Neutrophil (primary cell): ENCODE data around the gene RPS6KB2.

Source experiments
- H3K27ac ChIP-seq: fragments of 200-600 bp; sonication (generic); 2 replicates; pipeline ENCODE4 v1.5.1; 2016; ENCODE audit warnings: mild to moderate bottlenecking, moderate library complexity
- H3K27me3 ChIP-seq: fragments of 200-600 bp; sonication (generic); 2 replicates; pipeline ENCODE4 v1.6.0; 2016; ENCODE audit warnings: mild to moderate bottlenecking
- H3K36me3 ChIP-seq: fragments of 200-600 bp; sonication (generic); 2 replicates; pipeline ENCODE4 v1.5.1; 2017
- H3K4me1 ChIP-seq, 2 experiments: fragments of 200-600 bp in 1 of 2; sonication (generic) in 1 of 2; 1 replicate in 1 of 2; 2 replicates in 1 of 2; pipeline versions ENCODE4 v1.5.1 to v1.6.1; 2013 to 2016; ENCODE audit warnings: low read depth in 1 of 2, low read length in 1 of 2, mild to moderate bottlenecking in 1 of 2, moderate library complexity in 1 of 2; ENCODE audit not compliant: control insufficient read depth in 1 of 2, insufficient read depth in 1 of 2
- H3K4me3 ChIP-seq, 2 experiments: fragments of 200-600 bp in 1 of 2; sonication (generic) in 1 of 2; 1 replicate in 1 of 2; 2 replicates in 1 of 2; pipeline ENCODE4 v1.5.1; 2013 to 2016; ENCODE audit warnings: low read depth in 1 of 2, low read length in 1 of 2, mild to moderate bottlenecking in 1 of 2, moderate library complexity in 1 of 2
- H3K9me3 ChIP-seq: fragments of 200-600 bp; sonication (generic); 2 replicates; pipeline ENCODE4 v1.5.1; 2016
- CTCF ChIP-seq: fragments of 200-600 bp; sonication (generic); IDR thresholded peaks from 2 replicates; pipeline ENCODE4 v1.5.1; 2016; ENCODE audit warnings: antibody characterized with exemption

Gene RPS6KB2

DNA sequence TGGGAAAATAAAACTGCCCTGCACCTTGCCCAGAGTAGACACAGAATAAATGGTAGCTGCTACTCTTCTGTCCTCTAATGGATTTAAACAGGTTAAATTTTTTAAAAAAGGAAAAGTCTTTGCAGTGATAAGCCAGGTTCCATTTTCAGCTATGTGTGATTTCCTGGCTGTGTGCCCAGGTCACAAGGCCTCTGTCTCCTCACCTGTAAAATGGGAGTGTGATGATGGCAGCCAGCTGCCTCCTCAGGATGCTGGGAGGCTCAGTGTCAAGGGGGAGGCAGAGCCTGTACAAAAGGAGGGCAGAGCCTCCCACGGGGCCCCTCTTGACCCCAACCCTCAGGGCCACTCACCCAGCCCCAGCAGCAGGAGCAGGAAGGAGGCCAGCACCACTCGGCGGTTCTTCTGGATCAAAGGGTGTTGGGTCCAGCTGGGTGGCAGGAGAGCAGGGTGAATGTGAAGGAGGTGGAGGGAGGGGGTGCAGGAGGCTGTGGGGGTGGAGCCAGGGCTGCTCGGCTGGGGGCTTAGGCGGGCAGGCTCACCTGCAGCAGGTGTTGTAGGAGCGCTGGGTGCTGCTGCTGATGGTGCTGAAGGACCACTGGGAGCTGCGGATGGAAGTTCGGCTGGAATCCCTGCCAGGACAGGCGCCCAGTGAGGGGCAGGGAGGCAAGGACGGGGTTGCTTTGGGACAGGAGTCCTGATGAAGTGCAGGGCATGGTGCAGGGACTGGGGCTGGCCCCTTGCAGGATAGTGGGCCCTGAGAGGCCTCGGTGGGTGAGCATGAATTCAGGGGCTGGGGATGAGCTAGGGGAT, 38.9 kb downstream of the RPS6KB2 start:
- H3K27ac ChIP-seq, result peak overlapping the region; percentile 43
- H3K4me3 ChIP-seq, result no peak overlapping the region
- TF ChIP-seq CTCF, result no peak
- H3K9me3 ChIP-seq, result no peaks in the 10 kb centered on the region
- no peaks in the 10 kb centered on the region for H3K27me3 ChIP-seq
- H3K36me3 ChIP-seq, result no peaks in the 10 kb centered on the region
- H3K4me1 ChIP-seq, result peaks cover 27 to 39% of the 10 kb centered on the region in 2 experiments

GRCh38 chr11:67468056-67468455, 39.8 kb downstream of the RPS6KB2 start:
- peaks cover 27 to 39% of the 10 kb centered on the region in 2 experiments for H3K4me1 ChIP-seq
- peak overlapping the region; percentile 69 to 91 for H3K4me3 ChIP-seq

GRCh38 chr11:67468456-67468758, 40.1 kb downstream of the RPS6KB2 start:
- TF ChIP-seq CTCF, result no peak

More at GRCh38 chr11:67468056-67468455, 39.8 kb downstream of the RPS6KB2 start:
- no peaks in the 10 kb centered on the region for H3K36me3 ChIP-seq
- no peaks in the 10 kb centered on the region for H3K9me3 ChIP-seq
- no peaks in the 10 kb centered on the region for H3K27me3 ChIP-seq
- peak overlapping the region; percentile 73 for H3K27ac ChIP-seq
- TF ChIP-seq CTCF, result no peak

DNA sequence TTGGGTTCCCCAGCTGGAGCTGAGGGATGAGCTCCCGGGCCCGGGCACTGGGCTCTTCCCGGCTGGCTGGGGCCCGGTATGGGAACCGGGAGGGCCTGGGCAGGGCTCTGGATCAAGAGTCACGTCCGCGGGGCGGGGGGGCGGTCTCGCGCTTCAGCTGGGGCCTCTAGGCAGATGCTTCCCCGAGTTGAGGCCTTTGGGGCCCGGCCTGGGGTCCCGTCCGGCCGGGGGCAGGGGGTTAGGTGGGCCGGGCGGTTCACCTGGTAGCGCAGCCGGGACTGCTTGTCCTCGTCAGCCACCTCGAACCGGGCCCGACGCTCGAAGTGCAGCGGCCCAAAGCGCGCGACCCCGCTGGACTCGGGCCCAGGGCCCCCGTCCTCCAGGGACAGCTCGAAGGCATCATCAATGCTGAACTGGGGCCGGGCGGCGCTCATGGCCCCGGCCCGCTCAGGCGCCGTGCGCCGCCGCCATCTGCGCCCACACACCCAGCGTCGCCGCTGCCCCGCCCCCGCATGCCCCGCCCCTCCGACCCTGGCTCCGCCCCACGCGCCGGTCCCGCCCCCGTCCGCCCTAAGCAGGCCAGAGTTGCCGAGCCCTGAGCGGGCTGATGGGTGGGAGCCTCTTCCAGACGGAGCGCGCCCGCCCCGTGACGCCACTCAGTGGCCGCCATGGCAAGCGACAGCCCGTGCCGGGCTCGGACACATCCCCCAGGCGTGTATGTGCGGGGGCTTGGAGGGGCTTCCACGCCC, 40.6 kb downstream of the RPS6KB2 start, which contains the start of gene TMEM134:
Gene TMEM134 (minus strand): TSS at position 493 of the 749 bp plus-strand sequence. CDS start 59 bp downstream, at position 434.
- Histone ChIP-seq H3K4me3 (peak within 1 kb of the TSS; percentile 69 to 91), H3K27me3 (no peaks in the 10 kb centered on the region), H3K4me1 (peaks cover 25 to 37% of the 10 kb centered on the region in 2 experiments), H3K36me3 (no peaks in the 10 kb centered on the region), H3K27ac (peak within 1 kb of the TSS; percentile 73), H3K9me3 (no peaks in the 10 kb centered on the region)
- TF ChIP-seq CTCF, result peak; percentile 68

More at GRCh38 chr11:67468456-67468758, 40.1 kb downstream of the RPS6KB2 start:
- peaks cover 27 to 39% of the 10 kb centered on the region in 2 experiments for H3K4me1 ChIP-seq
- peak overlapping the region; percentile 69 to 91 for H3K4me3 ChIP-seq
- no peaks in the 10 kb centered on the region for H3K27me3 ChIP-seq
- H3K9me3 ChIP-seq, result no peaks in the 10 kb centered on the region
- no peaks in the 10 kb centered on the region for H3K36me3 ChIP-seq
- H3K27ac ChIP-seq, result peak overlapping the region; percentile 73

DNA sequence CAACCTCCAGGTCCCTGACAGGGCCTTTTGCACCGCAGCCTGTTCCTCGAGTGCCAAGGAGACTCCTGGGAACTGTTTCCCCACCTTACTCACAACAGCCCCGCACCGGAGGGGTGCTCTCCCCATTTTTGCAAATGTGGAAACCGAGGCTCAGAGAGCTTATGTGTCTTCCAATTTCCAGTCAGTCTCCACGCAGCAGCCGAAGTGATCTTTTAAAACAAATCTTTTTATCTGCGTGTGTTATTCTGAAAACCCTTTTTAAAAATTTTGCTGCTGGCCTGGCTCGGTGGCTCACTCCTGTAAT, 41.2 kb downstream of the RPS6KB2 start:
- Histone ChIP-seq H3K4me3 (peak overlapping the region; percentile 69 to 91), H3K27me3 (no peaks in the 10 kb centered on the region), H3K36me3 (no peaks in the 10 kb centered on the region), H3K27ac (peak overlapping the region; percentile 73), H3K9me3 (no peaks in the 10 kb centered on the region), H3K4me1 (peaks cover 19 to 31% of the 10 kb centered on the region in 2 experiments)
- no peak for TF ChIP-seq CTCF
